Measurements from ENCODE around the gene MCEE.

DNA sequence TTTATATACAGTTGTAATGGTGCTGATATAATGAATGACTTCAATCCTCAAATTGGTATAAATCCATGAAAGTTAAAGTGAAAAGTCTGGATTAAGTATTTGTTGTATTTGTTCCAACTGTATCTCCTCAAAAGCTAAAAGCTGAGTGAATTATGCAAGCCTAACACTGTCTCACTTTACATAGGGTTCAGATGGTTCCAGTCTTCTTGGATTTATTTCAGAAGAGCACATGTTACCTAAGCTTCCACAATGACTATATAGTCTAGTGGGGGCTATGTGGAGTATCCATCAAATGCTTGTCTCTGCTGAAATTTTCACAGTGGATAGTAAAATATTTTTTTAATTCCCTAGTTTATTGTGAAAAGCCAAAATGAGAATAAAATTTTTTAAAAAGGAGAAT, 13.0 kb downstream of the MCEE start:
- no peak for TF ChIP-seq CTCF (conservative IDR thresholded peaks at IDR 0.05; ENCODE audit: low read depth, low read length)
- TF ChIP-seq EZH2 (IDR thresholded peaks at IDR 0.05; ENCODE audit: borderline replicate concordance, low read depth, low read length, poor library complexity, severe bottlenecking) = no peak
